WTC11 (cell line): ENCODE measurements around the gene GJC1.

Source experiments
- AFF4 ChIP-seq: sonication (generic); formaldehyde crosslinking; IDR thresholded peaks from 2 replicates; pipeline ENCODE4 v1.8.1; 2023; ENCODE audit warnings: mild to moderate bottlenecking, missing genetic modification reagents, borderline replicate concordance
- JUN ChIP-seq: sonication (generic); formaldehyde crosslinking; IDR thresholded peaks from 2 replicates; pipeline ENCODE4 v1.8.0; 2023; ENCODE audit warnings: mild to moderate bottlenecking, missing genetic modification reagents
- NFYB ChIP-seq: sonication (generic); formaldehyde crosslinking; conservative IDR thresholded peaks from 2 replicates; pipeline ENCODE4 v1.8.0; 2022; ENCODE audit warnings: low read depth, missing genetic modification reagents
- SMAD3 ChIP-seq: sonication (generic); formaldehyde crosslinking; IDR thresholded peaks from 2 replicates; pipeline ENCODE4 v1.8.0; 2022; ENCODE audit warnings: missing genetic modification reagents, mild to moderate bottlenecking, borderline replicate concordance
- TF ChIP-seq, protein P1 (sequence below): fragments of 200-600 bp; IDR thresholded peaks from 2 replicates; pipeline ENCODE4 v1.8.0; 2022; ENCODE audit warnings: antibody characterized with exemption
- TF ChIP-seq, protein P2 (sequence below): sonication (generic); formaldehyde crosslinking; IDR thresholded peaks from 2 replicates; pipeline ENCODE4 v1.8.1; 2023; ENCODE audit warnings: mild to moderate bottlenecking, moderate library complexity, missing genetic modification reagents

DNA sequence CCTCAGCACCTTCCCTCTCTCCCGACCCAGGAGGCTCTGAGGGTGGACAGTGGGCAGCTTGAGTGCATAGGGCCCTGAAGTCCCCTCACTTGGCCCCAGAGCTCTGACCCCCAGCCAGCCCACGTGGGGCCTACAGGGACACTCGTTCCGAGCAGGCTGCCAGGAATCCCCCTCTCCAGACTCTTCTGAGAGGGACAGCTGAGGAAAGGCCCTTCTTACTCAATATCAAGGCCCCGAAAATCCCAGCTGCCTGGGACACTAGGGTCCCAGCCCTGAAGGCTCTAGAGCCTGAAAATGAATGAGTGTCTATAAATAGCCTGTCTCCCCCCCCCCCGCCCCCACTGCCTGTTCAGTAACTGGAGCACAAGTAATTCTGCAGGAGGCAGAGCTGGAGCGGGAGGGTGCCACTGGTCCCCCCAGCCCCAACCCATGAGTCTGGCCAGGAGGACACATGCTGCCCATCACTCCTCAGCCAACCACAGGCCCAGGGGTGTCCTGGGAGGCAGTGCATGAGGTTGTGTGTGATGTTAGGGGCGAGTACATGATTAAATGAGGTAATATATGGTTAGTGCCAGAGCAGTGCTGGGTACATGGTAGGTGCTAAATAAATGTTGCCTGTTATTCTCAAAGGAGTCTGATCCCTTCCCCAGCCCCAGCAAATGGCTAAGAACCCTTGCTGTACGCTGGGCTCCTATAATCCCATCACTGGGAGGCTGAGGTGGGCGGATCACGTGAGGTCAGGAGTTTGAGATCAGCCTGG lies 59.7 kb downstream of the GJC1 start:
- TF ChIP-seq, protein P1, sequence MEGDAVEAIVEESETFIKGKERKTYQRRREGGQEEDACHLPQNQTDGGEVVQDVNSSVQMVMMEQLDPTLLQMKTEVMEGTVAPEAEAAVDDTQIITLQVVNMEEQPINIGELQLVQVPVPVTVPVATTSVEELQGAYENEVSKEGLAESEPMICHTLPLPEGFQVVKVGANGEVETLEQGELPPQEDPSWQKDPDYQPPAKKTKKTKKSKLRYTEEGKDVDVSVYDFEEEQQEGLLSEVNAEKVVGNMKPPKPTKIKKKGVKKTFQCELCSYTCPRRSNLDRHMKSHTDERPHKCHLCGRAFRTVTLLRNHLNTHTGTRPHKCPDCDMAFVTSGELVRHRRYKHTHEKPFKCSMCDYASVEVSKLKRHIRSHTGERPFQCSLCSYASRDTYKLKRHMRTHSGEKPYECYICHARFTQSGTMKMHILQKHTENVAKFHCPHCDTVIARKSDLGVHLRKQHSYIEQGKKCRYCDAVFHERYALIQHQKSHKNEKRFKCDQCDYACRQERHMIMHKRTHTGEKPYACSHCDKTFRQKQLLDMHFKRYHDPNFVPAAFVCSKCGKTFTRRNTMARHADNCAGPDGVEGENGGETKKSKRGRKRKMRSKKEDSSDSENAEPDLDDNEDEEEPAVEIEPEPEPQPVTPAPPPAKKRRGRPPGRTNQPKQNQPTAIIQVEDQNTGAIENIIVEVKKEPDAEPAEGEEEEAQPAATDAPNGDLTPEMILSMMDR = no peak
- TF ChIP-seq, protein P2, sequence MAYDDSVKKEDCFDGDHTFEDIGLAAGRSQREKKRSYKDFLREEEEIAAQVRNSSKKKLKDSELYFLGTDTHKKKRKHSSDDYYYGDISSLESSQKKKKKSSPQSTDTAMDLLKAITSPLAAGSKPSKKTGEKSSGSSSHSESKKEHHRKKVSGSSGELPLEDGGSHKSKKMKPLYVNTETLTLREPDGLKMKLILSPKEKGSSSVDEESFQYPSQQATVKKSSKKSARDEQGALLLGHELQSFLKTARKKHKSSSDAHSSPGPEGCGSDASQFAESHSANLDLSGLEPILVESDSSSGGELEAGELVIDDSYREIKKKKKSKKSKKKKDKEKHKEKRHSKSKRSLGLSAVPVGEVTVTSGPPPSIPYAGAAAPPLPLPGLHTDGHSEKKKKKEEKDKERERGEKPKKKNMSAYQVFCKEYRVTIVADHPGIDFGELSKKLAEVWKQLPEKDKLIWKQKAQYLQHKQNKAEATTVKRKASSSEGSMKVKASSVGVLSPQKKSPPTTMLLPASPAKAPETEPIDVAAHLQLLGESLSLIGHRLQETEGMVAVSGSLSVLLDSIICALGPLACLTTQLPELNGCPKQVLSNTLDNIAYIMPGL = no peak
- TF ChIP-seq AFF4 (no peak), NFYB (CRISPR knock-in tag) (no peak), JUN (CRISPR knock-in tag) (no peak), SMAD3 (CRISPR knock-in tag) (no peak)
